ENCODE measurements around the gene S100B. TPM values are rescaled to one million over a fixed set of nuclear protein-coding genes. Genes with fewer than 3 reads are reported as not detected.
A peak's percentile ranks its signal among the peaks of the same experiment; 100 is the strongest.

The S100B gene
- total RNA-seq, 4 donors from 2014 or later: 10.6 to 37.2 (median 23.2) TPM

DNA sequence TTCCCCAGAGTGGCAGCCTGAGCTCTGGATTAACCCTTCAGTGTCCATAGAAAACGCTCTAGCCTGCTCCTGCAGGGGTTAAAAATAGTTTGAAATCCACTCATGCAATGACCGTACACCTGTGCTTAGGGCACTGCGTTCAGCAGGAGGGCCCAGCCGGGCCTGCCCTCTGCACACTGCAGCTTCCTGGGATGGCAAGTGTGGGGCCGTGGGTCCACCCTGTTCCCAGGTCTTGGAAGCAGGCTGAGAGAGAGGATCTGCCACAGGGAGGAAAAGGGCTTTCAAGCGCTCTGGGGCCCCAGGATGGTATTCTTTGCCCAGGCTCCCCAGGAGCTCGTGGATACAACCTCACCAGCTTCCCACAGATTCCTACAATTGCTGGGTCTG lies 1.5 kb upstream of the S100B start:
- Histone ChIP-seq H3K27ac (peak overlapping the region; percentile 40 to 63 (median 47)), H3K4me1 (peaks cover 0 to 10% (median 3%) of the 10 kb centered on the region in 4 donors), H3K36me3 (no peaks in the 10 kb centered on the region), H3K9me3 (no peaks in the 10 kb centered on the region), H3K27me3 (no peaks in the 10 kb centered on the region), H3K4me3 (no peak overlapping the region)
- intact Hi-C loops (cut with DNase I; ENCODE audit: low total_unique reads): no loop called here
- 40 to 59% methylated on average over 2 to 7 of the region's 7 CpGs for WGBS, 2 donors (ENCODE audit: low coverage in 1 of 2)
- no peak for DNase-seq
- in situ Hi-C loops (cut with MboI; ENCODE audit: low pct_ligation_motif_present in 1 of 4, low pct_unique_long_range_greater_than_20kb in 1 of 4, low sequenced_read_pairs in 3 of 4): no loop called here
- TF ChIP-seq POLR2A (IDR thresholded peaks at IDR 0.05) (no peak), EP300 (IDR thresholded peaks at IDR 0.05; ENCODE audit: low read depth) (no peak), POLR2AphosphoS5 (IDR thresholded peaks at IDR 0.05) (no peak)
- TF ChIP-seq, protein P1, sequence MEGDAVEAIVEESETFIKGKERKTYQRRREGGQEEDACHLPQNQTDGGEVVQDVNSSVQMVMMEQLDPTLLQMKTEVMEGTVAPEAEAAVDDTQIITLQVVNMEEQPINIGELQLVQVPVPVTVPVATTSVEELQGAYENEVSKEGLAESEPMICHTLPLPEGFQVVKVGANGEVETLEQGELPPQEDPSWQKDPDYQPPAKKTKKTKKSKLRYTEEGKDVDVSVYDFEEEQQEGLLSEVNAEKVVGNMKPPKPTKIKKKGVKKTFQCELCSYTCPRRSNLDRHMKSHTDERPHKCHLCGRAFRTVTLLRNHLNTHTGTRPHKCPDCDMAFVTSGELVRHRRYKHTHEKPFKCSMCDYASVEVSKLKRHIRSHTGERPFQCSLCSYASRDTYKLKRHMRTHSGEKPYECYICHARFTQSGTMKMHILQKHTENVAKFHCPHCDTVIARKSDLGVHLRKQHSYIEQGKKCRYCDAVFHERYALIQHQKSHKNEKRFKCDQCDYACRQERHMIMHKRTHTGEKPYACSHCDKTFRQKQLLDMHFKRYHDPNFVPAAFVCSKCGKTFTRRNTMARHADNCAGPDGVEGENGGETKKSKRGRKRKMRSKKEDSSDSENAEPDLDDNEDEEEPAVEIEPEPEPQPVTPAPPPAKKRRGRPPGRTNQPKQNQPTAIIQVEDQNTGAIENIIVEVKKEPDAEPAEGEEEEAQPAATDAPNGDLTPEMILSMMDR (IDR thresholded peaks at IDR 0.05): no peak

DNA sequence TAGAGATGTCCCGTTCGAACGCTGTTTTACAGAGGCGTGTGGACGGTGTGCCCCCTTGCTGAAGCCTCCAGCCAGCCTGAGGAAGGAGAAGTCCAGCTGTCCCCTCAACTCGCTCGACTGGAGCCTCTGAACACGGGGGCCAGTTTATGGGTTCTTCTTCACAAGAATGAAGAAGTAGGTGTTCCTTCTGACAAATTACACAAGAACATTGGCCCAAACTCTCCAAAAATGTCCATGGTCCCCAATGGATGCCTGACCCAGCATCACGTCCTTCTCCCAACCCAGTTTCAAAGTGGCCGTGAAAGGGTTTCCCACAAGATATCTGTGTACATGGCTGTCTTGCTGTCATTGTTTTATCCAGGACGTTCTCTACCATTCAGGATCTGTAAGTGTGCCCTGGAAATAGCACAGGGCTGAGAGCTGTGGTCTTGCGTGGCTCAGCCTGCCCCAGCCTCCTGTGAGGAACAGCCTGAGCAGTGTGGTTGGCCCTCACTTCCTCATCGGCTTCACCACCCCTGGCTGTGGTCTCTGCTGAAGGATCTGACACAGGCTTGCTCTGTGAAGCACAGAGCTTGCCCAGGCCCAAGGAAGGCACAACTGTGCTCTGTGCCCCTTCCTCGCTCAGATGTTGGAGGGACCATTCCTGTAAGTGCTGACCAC lies 1.0 kb upstream of the S100B start:
- Histone ChIP-seq H3K4me1 (peaks cover 0 to 10% (median 3%) of the 10 kb centered on the region in 4 donors), H3K36me3 (no peaks in the 10 kb centered on the region), H3K27ac (peak overlapping the region; percentile 40 to 63 (median 47)), H3K27me3 (no peaks in the 10 kb centered on the region), H3K4me3 (no peak overlapping the region), H3K9me3 (no peaks in the 10 kb centered on the region)
- TF ChIP-seq EP300 (IDR thresholded peaks at IDR 0.05; ENCODE audit: low read depth) (no peak), POLR2AphosphoS5 (IDR thresholded peaks at IDR 0.05) (no peak), POLR2A (IDR thresholded peaks at IDR 0.05) (no peak)
- TF ChIP-seq, protein P1 (IDR thresholded peaks at IDR 0.05): no peak
- DNase-seq: peak; percentile 55
- 71% methylated on average over 14 of the region's 14 CpGs; no CpG with 5 or more reads in 1 of the 2 donors for WGBS, 2 donors (ENCODE audit: low coverage in 1 of 2)
- intact Hi-C loops (cut with DNase I; ENCODE audit: low total_unique reads) (no loop called here), in situ Hi-C loops (cut with MboI; ENCODE audit: low pct_ligation_motif_present in 1 of 4, low pct_unique_long_range_greater_than_20kb in 1 of 4, low sequenced_read_pairs in 3 of 4) (no loop called here)

DNA sequence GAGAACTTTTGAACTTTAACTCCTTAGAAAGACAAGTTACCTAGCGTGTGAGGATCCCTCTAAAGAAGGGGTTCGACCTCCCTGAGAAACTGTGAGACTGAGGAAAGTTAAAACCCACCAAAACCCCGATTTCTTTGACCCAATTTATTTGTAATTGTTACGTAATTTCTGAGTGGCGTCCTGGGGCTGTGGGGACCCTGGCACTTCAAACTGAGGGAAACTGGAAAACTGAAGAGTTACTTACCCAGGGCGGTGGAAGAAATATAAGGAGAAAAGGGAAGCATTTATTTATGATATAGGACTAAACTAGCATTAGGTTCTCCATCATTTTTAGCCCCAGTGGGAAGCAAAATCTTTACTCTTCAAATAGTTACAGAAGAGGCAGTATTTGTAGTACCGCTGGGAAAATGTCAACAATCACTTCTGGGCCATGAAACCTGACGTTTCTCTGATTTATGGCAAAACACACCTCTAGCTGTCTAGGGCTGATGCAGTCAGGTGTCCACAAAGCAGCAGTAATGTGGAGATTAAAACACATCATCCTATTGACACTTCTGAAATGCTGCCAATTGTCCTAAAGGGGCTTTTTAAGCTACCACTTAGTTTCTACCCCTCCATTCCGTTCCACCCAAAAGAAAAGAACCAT lies 430 bp downstream of the S100B start:
- Histone ChIP-seq H3K36me3 (no peaks in the 10 kb centered on the region), H3K4me1 (peaks cover 0 to 10% (median 3%) of the 10 kb centered on the region in 4 donors), H3K27ac (peak overlapping the region in 3 of 4 donors; percentile 14 to 63 (median 48)), H3K4me3 (no peak overlapping the region), H3K27me3 (no peaks in the 10 kb centered on the region), H3K9me3 (no peaks in the 10 kb centered on the region)
- TF ChIP-seq POLR2AphosphoS5 (IDR thresholded peaks at IDR 0.05) (no peak), POLR2A (IDR thresholded peaks at IDR 0.05) (no peak), EP300 (IDR thresholded peaks at IDR 0.05; ENCODE audit: low read depth) (no peak)
- TF ChIP-seq, protein P1 (IDR thresholded peaks at IDR 0.05): no peak
- 71 to 79% methylated on average over 6 to 9 of the region's 9 CpGs for WGBS, 2 donors (ENCODE audit: low coverage in 1 of 2)
- intact Hi-C loops (cut with DNase I; ENCODE audit: low total_unique reads) (no loop called here), in situ Hi-C loops (cut with MboI; ENCODE audit: low pct_ligation_motif_present in 1 of 4, low pct_unique_long_range_greater_than_20kb in 1 of 4, low sequenced_read_pairs in 3 of 4) (no loop called here)
- DNase-seq: no peak

DNA sequence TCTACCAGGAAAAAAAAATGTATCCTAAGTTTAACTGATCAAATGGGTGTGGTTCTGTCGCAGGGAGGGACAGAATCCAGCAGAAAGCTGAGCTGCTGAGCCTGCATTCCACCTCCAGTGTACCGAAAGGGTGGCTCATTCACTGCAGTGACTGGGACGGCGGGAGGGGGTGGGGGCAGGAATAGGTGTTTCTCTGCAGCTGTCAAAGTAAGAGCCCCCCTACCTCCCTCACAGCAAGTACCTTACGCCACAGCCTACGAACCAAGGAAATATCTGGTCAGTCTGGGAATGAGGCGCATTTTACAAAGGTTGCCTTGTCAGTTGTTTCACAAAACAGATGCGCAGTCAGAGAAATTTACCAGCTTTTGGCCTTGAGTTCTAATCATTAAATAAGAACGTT lies 1.7 kb downstream of the S100B start:
- Histone ChIP-seq H3K36me3 (no peaks in the 10 kb centered on the region), H3K4me3 (no peak overlapping the region), H3K4me1 (peaks cover 0 to 17% (median 3%) of the 10 kb centered on the region in 4 donors), H3K27ac (no peak overlapping the region), H3K27me3 (no peaks in the 10 kb centered on the region), H3K9me3 (no peaks in the 10 kb centered on the region)
- intact Hi-C loops (cut with DNase I; ENCODE audit: low total_unique reads) (no loop called here), in situ Hi-C loops (cut with MboI; ENCODE audit: low pct_ligation_motif_present in 1 of 4, low pct_unique_long_range_greater_than_20kb in 1 of 4, low sequenced_read_pairs in 3 of 4) (no loop called here)
- TF ChIP-seq EP300 (IDR thresholded peaks at IDR 0.05; ENCODE audit: low read depth): no peak
- no peak for TF ChIP-seq POLR2AphosphoS5 (IDR thresholded peaks at IDR 0.05)
- TF ChIP-seq POLR2A (IDR thresholded peaks at IDR 0.05): no peak
- TF ChIP-seq, protein P1 (IDR thresholded peaks at IDR 0.05): no peak
- WGBS, 2 donors (ENCODE audit: low coverage in 1 of 2): 33 to 46% methylated on average over 4 to 9 of the region's 9 CpGs
- DNase-seq: no peak

Measured in transverse colon (tissue), 4 donors.